CD14-positive monocyte (primary cell): ENCODE measurements around the gene UBD. TPM values are rescaled to one million over a fixed set of nuclear protein-coding genes. Genes with fewer than 3 reads are reported as not detected.

Experiments used
- DNase-seq, 3 donors: peaks; one replicate each; pipeline ENCODE4 v3.0.0-alpha.2; 2011 to 2022
- H2AFZ ChIP-seq: 2 replicates; pipeline ENCODE4 v1.6.0; 2012; ENCODE audit warnings: mild to moderate bottlenecking, low read depth, low read length, inconsistent platforms; ENCODE audit not compliant: insufficient read depth, poor library complexity, severe bottlenecking
- H3K27ac ChIP-seq, 2 donors: 1 replicate in 1 of 2; 2 replicates in 1 of 2; pipeline ENCODE4 v1.5.1; 2012 to 2013; ENCODE audit warnings: low read length in 2 of 2, control low read depth in 1 of 2, inconsistent platforms in 1 of 2, low read depth in 1 of 2, mild to moderate bottlenecking in 1 of 2
- H3K27me3 ChIP-seq, 2 donors: one replicate each; pipeline versions ENCODE4 v1.6.0 to v1.6.1; 2011 to 2013; ENCODE audit warnings: low read length in 2 of 2; ENCODE audit not compliant: control insufficient read depth in 2 of 2, insufficient read depth in 2 of 2
- H3K36me3 ChIP-seq, 2 donors: replicated peaks in 1 of 2; 1 replicate in 1 of 2; 2 replicates in 1 of 2; pipeline versions ENCODE4 v1.5.1 to v1.6.1; 2012 to 2013; ENCODE audit warnings: low read length in 2 of 2, control low read depth in 1 of 2, inconsistent platforms in 1 of 2, mild to moderate bottlenecking in 1 of 2; ENCODE audit not compliant: insufficient read depth in 2 of 2, control insufficient read depth in 1 of 2
- H3K4me1 ChIP-seq, 2 donors: 1 replicate in 1 of 2; 2 replicates in 1 of 2; pipeline versions ENCODE4 v1.5.1 to v1.6.1; 2012 to 2013; ENCODE audit warnings: low read length in 2 of 2, control low read depth in 1 of 2, inconsistent platforms in 1 of 2, mild to moderate bottlenecking in 1 of 2, moderate library complexity in 1 of 2; ENCODE audit not compliant: insufficient read depth in 2 of 2, control insufficient read depth in 1 of 2
- H3K4me2 ChIP-seq: replicated peaks from 2 replicates; pipeline ENCODE3; 2012; ENCODE audit warnings: low read length, moderate library complexity, mild to moderate bottlenecking; ENCODE audit not compliant: poor library complexity, severe bottlenecking; ENCODE audit errors: extremely low read depth
- H3K4me3 ChIP-seq, 3 experiments: fragments of 200-600 bp in 1 of 3; sonication (generic) in 1 of 3; replicated peaks in 1 of 3; 1 replicate in 2 of 3; 2 replicates in 1 of 3; pipeline ENCODE4 v1.5.1; 2011 to 2013; ENCODE audit warnings: low read length in 3 of 3, mild to moderate bottlenecking in 3 of 3, control low read depth in 2 of 3, low read depth in 2 of 3, inconsistent platforms in 1 of 3, moderate library complexity in 1 of 3
- H3K79me2 ChIP-seq: 2 replicates; pipeline ENCODE4 v1.6.0; 2012; ENCODE audit warnings: mild to moderate bottlenecking, control low read depth, inconsistent platforms, low read length, moderate library complexity; ENCODE audit not compliant: insufficient read depth
- H3K9ac ChIP-seq: 2 replicates; pipeline ENCODE4 v1.6.0; 2017; ENCODE audit warnings: low read length, mild to moderate bottlenecking; ENCODE audit not compliant: insufficient read depth, poor library complexity, severe bottlenecking
- H3K9me3 ChIP-seq, 2 donors: replicated peaks in 1 of 2; 1 replicate in 1 of 2; 2 replicates in 1 of 2; pipeline versions ENCODE4 v1.5.1 to v1.6.1; 2012 to 2013; ENCODE audit warnings: low read length in 2 of 2, control low read depth in 1 of 2; ENCODE audit not compliant: control insufficient read depth in 1 of 2, insufficient read depth in 1 of 2
- H4K20me1 ChIP-seq: 2 replicates; pipeline ENCODE4 v1.6.0; 2012; ENCODE audit warnings: mild to moderate bottlenecking, low read length, control low read depth, moderate library complexity; ENCODE audit not compliant: insufficient read depth
- H3K27ac Mint-ChIP-seq, 7 donors: one replicate each; pipeline ENCODE4 v1.8.0; 2020; ENCODE audit warnings: mild to moderate bottlenecking in 7 of 7, mixed read lengths in 7 of 7, moderate library complexity in 6 of 7, inconsistent platforms in 2 of 7
- H3K27me3 Mint-ChIP-seq, 3 donors: one replicate each; pipeline ENCODE4 v1.8.0; 2021 to 2022; ENCODE audit warnings: low read depth in 3 of 3, mild to moderate bottlenecking in 3 of 3, mixed read lengths in 3 of 3, moderate library complexity in 3 of 3, inconsistent platforms in 1 of 3
- H3K36me3 Mint-ChIP-seq, 2 donors: one replicate each; pipeline ENCODE4 v1.8.0; 2020; ENCODE audit warnings: mixed read lengths in 2 of 2, inconsistent platforms in 1 of 2, mild to moderate bottlenecking in 1 of 2
- H3K4me1 Mint-ChIP-seq: one replicate; pipeline ENCODE4 v1.8.0; 2020; ENCODE audit warnings: mild to moderate bottlenecking, mixed read lengths
- H3K4me3 Mint-ChIP-seq, 2 donors: one replicate each; pipeline ENCODE4 v1.8.0; 2020; ENCODE audit warnings: mild to moderate bottlenecking in 2 of 2, mixed read lengths in 2 of 2, moderate library complexity in 1 of 2
- H3K9me3 Mint-ChIP-seq, 7 donors: one replicate each; pipeline ENCODE4 v1.8.0; 2020 to 2022; ENCODE audit warnings: mixed read lengths in 7 of 7, mild to moderate bottlenecking in 6 of 7, moderate library complexity in 6 of 7, inconsistent platforms in 2 of 7
- WGBS: methylation state at CpG from one replicate; pipeline ENCODE4 v1.1.5; 2013; ENCODE audit warnings: missing lambda C conversion rate; ENCODE audit not compliant: insufficient coverage; 5-methylcytosine and 5-hydroxymethylcytosine counted together
- intact Hi-C, 2 donors: fragments of 100-400 bp; cut with micrococcal nuclease; formaldehyde crosslinking; loops; one replicate each; pipeline versions ENCODE4 v1.15.0 to v1.15.1; 2023
- polyA plus RNA-seq, 3 donors: library from polyadenylated mRNA; depleted of rRNA in 1 of 3; unstranded in 2 of 3; stranded (reverse) in 1 of 3; fragments of 300-500 nt in 2 of 3; fragments of >200 nt in 1 of 3; fragmentation: Illumina TruSeq in 2 of 3; gene quantifications; 1 replicate in 2 of 3; 2 replicates in 1 of 3; pipeline ENCODE4 v1.2.3, GENCODE V29; 2012 to 2021
- TF ChIP-seq, protein P1 (sequence below): fragments of 200-600 bp; IDR thresholded peaks from one replicate; pipeline ENCODE4 v1.8.0; 2022; ENCODE audit warnings: antibody characterized with exemption, mild to moderate bottlenecking

UBD gene
- polyA plus RNA-seq, 3 donors, result 0.15 TPM; not detected in 2

DNA sequence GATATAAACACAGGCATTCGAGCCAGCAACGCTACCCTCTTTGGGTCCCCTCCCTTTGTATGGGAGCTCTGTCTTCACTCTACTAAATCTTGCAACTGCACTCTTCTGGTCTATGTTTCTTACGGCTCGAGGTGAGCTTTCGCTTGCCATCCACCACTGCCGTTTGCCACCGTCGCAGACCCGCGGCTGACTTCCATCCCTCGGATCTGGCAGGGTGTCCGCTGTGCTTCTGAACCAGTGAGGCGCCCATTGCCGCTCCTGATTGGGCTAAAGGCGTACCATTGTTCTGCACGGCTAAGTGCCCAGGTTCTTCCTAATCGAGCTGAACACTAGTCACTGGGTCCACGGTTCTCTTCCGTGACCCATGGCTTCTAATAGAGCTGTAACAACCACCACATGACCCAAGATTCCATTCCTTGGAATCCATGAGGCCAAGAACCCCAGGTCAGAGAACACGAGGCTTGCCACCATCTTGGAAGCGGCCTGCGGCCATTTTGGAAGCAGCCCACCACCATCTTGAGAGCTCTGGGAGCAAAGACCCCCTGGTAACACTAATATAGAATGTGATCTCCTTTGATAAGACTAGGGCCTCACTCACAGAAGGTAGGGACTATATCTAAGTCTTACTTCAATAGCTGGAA lies 973 bp downstream of the UBD start:
- Mint-ChIP-seq H3K4me1 (peaks cover 10% of the 10 kb centered on the region), H3K4me3 (no peak overlapping the region)

DNA sequence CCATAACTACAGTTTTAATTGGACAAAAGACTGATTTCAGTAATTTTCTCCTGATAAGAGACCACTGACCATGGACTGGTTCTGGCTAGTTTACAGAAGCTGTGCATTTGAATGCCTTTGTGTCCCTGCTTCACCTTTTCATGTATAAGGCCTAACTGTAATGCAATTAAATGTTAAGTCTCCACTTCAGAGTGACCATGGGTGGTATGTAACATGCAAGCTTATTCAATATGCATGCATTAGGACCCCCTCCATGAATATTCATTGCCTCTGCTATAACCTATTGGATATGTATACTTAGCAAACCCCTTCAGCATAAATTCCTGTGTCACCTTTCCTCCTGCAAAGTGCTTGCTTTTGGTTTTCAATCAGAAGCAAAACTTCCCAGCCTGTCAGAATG lies 2.2 kb downstream of the UBD start:
- Histone ChIP-seq H3K36me3 (no peaks in the 10 kb centered on the region), H3K4me3 (no peak overlapping the region), H2AFZ (no peak overlapping the region), H3K9me3 (peaks cover 0 to 12% of the 10 kb centered on the region in 2 donors), H3K4me1 (peaks cover 15 to 16% of the 10 kb centered on the region in 2 donors), H3K27ac (no peak overlapping the region), H3K27me3 (peaks cover 41 to 55% of the 10 kb centered on the region in 2 donors), H3K9ac (no peak overlapping the region), H3K4me2 (no peak overlapping the region), H4K20me1 (no peaks in the 10 kb centered on the region), H3K79me2 (no peaks in the 10 kb centered on the region)
- H3K27ac Mint-ChIP-seq, result no peak overlapping the region
- no peak for DNase-seq
- H3K4me3 Mint-ChIP-seq, result no peak overlapping the region
- H3K36me3 Mint-ChIP-seq, result peaks cover 0 to 7% of the 10 kb centered on the region in 2 donors
- intact Hi-C loops, result no loop called here
- peaks cover 0 to 13% (median 5%) of the 10 kb centered on the region in 7 donors for H3K9me3 Mint-ChIP-seq
- peaks cover 54 to 56% (median 54%) of the 10 kb centered on the region in 3 donors for H3K27me3 Mint-ChIP-seq
- H3K4me1 Mint-ChIP-seq, result peaks cover 16% of the 10 kb centered on the region
- TF ChIP-seq, protein P1, sequence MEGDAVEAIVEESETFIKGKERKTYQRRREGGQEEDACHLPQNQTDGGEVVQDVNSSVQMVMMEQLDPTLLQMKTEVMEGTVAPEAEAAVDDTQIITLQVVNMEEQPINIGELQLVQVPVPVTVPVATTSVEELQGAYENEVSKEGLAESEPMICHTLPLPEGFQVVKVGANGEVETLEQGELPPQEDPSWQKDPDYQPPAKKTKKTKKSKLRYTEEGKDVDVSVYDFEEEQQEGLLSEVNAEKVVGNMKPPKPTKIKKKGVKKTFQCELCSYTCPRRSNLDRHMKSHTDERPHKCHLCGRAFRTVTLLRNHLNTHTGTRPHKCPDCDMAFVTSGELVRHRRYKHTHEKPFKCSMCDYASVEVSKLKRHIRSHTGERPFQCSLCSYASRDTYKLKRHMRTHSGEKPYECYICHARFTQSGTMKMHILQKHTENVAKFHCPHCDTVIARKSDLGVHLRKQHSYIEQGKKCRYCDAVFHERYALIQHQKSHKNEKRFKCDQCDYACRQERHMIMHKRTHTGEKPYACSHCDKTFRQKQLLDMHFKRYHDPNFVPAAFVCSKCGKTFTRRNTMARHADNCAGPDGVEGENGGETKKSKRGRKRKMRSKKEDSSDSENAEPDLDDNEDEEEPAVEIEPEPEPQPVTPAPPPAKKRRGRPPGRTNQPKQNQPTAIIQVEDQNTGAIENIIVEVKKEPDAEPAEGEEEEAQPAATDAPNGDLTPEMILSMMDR, result no peak

More for the DNA sequence above, 973 bp downstream of the UBD start:
- DNase-seq, result no peak
- peaks cover 30 to 43% of the 10 kb centered on the region in 2 donors for H3K27me3 ChIP-seq
- peaks cover 0 to 12% of the 10 kb centered on the region in 2 donors for H3K9me3 ChIP-seq
- Mint-ChIP-seq H3K27me3 (peaks cover 45 to 49% (median 48%) of the 10 kb centered on the region in 3 donors), H3K9me3 (peaks cover 0 to 13% (median 5%) of the 10 kb centered on the region in 7 donors), H3K36me3 (peaks cover 0 to 7% of the 10 kb centered on the region in 2 donors), H3K27ac (no peak overlapping the region)
- 95% methylated on average over 18 of the region's 22 CpGs for WGBS
- no peaks in the 10 kb centered on the region for H3K79me2 ChIP-seq
- TF ChIP-seq, protein P1, result no peak
- no peak overlapping the region for H3K4me3 ChIP-seq
- H3K27ac ChIP-seq, result no peak overlapping the region
- H3K9ac ChIP-seq, result no peak overlapping the region
- no peak overlapping the region for H2AFZ ChIP-seq
- no peaks in the 10 kb centered on the region for H3K36me3 ChIP-seq
- H4K20me1 ChIP-seq, result no peaks in the 10 kb centered on the region
- no peak overlapping the region for H3K4me2 ChIP-seq
- peaks cover 6 to 7% of the 10 kb centered on the region in 2 donors for H3K4me1 ChIP-seq
- intact Hi-C loops, result no loop called here
